Mucosa of descending colon (tissue), 3 donors: ENCODE results near the gene ACACA. TPM values are rescaled to one million over a fixed set of nuclear protein-coding genes. Genes with fewer than 3 reads are reported as not detected.

Source experiments
- ATAC-seq: fragments of 200-7000 bp; cut with Tn5 transposase; one replicate; pipeline ENCODE4 v1.9.1; 2020; ENCODE audit warnings: mild to moderate bottlenecking, moderate library complexity
- DNase-seq, 3 donors: peaks; one replicate each; pipeline ENCODE4 v3.0.0-alpha.2; 2020
- H3K36me3 ChIP-seq: fragments of 200-600 bp; one replicate; pipeline ENCODE4 v1.8.0; 2021; ENCODE audit warnings: low read depth, mild to moderate bottlenecking
- H3K4me1 ChIP-seq: fragments of 200-600 bp; one replicate; pipeline ENCODE4 v1.8.0; 2021; ENCODE audit warnings: low read depth, mild to moderate bottlenecking
- H3K4me3 ChIP-seq: fragments of 200-600 bp; one replicate; pipeline ENCODE4 v1.8.0; 2021; ENCODE audit warnings: mild to moderate bottlenecking
- H3K9me3 ChIP-seq: fragments of 200-600 bp; one replicate; pipeline ENCODE4 v1.8.0; 2021; ENCODE audit warnings: mild to moderate bottlenecking
- CTCF ChIP-seq: fragments of 200-600 bp; IDR thresholded peaks from one replicate; pipeline ENCODE4 v1.8.0; 2022; ENCODE audit warnings: antibody characterized with exemption, mild to moderate bottlenecking
- intact Hi-C, 2 donors: fragments of 100-400 bp; cut with DNase I in 1 of 2; cut with micrococcal nuclease in 1 of 2; formaldehyde crosslinking; loops; one replicate each; pipeline versions ENCODE4 v1.11.0 to v1.11.1; 2022; cut with DNase I, micrococcal nuclease
- total RNA-seq, 3 donors: library from RNA; stranded (reverse); fragmentation: NEBNext Ultra II Directional in 2 of 3; extraction: Animal tissue kit (Norgen Biotek cat#: 25700) in 2 of 3; gene quantifications; one replicate each; pipeline versions ENCODE4 v1.2.1 to v1.2.4, GENCODE V29; 2021 to 2023
- donor health status: DM: no; HTN: no; CAD: no; lungs with moderate emphysema.
- donor health status: DM: no; HTN: no; CAD: no.
- donor health status: DM: no; HTN: yes; CAD: no.

ACACA gene
- total RNA-seq, 3 donors from 2014 or later = 58.5 to 64.1 (median 60.3) TPM

GRCh38 chr17:37086334-37086733 is 320.3 kb downstream of the ACACA start:
- ATAC-seq (no peak), DNase-seq (no peak)
- H3K4me3 ChIP-seq = no peak overlapping the region
- intact Hi-C loops = no loop called here
- peaks cover 7% of the 10 kb centered on the region for H3K36me3 ChIP-seq
- no peak for TF ChIP-seq CTCF
- H3K9me3 ChIP-seq = no peaks in the 10 kb centered on the region
- peaks cover 6% of the 10 kb centered on the region for H3K4me1 ChIP-seq

GRCh38 chr17:37084372-37084771 is 322.3 kb downstream of the ACACA start:
- Histone ChIP-seq H3K4me1 (peaks cover 3% of the 10 kb centered on the region), H3K36me3 (peaks cover 7% of the 10 kb centered on the region), H3K9me3 (no peaks in the 10 kb centered on the region), H3K4me3 (no peak overlapping the region)
- ATAC-seq (no peak), DNase-seq (no peak)
- intact Hi-C loops = no loop called here
- no peak for TF ChIP-seq CTCF

GRCh38 chr17:37083456-37083855 is 323.2 kb downstream of the ACACA start:
- no peak for TF ChIP-seq CTCF
- H3K4me3 ChIP-seq = no peak overlapping the region
- intact Hi-C loops = no loop called here
- no peak for DNase-seq
- H3K9me3 ChIP-seq = no peaks in the 10 kb centered on the region
- H3K4me1 ChIP-seq = no peaks in the 10 kb centered on the region
- H3K36me3 ChIP-seq = peaks cover 7% of the 10 kb centered on the region
- no peak for ATAC-seq

- Histone ChIP-seq H3K9me3 (no peaks in the 10 kb centered on the region), H3K36me3 (peaks cover 7% of the 10 kb centered on the region), H3K4me3 (no peak overlapping the region), H3K4me1 (no peaks in the 10 kb centered on the region)
- intact Hi-C loops = no loop called here
- TF ChIP-seq CTCF = no peak
- DNase-seq (no peak), ATAC-seq (no peak)
Observed at GRCh38 chr17:37082985-37083384, 323.7 kb downstream of the ACACA start.

GRCh38 chr17:37082311-37082860 is 324.2 kb downstream of the ACACA start:
- ATAC-seq (no peak), DNase-seq (no peak)
- TF ChIP-seq CTCF = no peak
- no peaks in the 10 kb centered on the region for H3K9me3 ChIP-seq
- intact Hi-C loops = no loop called here
- no peaks in the 10 kb centered on the region for H3K4me1 ChIP-seq
- H3K36me3 ChIP-seq = peaks cover 7% of the 10 kb centered on the region
- H3K4me3 ChIP-seq = no peak overlapping the region

- no peak for ATAC-seq
Observed at GRCh38 chr17:37081287-37081686, 325.3 kb downstream of the ACACA start.

More at GRCh38 chr17:37081287-37081686, 325.3 kb downstream of the ACACA start:
- intact Hi-C loops = no loop called here
- no peak for TF ChIP-seq CTCF
- H3K4me3 ChIP-seq = no peak overlapping the region
- no peaks in the 10 kb centered on the region for H3K36me3 ChIP-seq
- H3K4me1 ChIP-seq = no peaks in the 10 kb centered on the region
- no peaks in the 10 kb centered on the region for H3K9me3 ChIP-seq
- no peak for DNase-seq
